Measurements from ENCODE around the gene DVL3. TPM values are rescaled to one million over a fixed set of nuclear protein-coding genes. Genes with fewer than 3 reads are reported as not detected.

Gene DVL3
- total RNA-seq, 1 donor from 2014 or later, result 213 TPM

- Mint-ChIP-seq H3K9me3 (ENCODE audit: unreplicated experiment) (peaks cover 9% of the 10 kb centered on the region), H3K4me1 (ENCODE audit: low read depth, unreplicated experiment) (peaks cover 13% of the 10 kb centered on the region), H3K4me3 (ENCODE audit: unreplicated experiment) (peak overlapping the region; percentile 99), H3K27ac (ENCODE audit: unreplicated experiment) (peak overlapping the region; percentile 87), H3K36me3 (ENCODE audit: unreplicated experiment) (peaks cover 4% of the 10 kb centered on the region), H3K27me3 (ENCODE audit: unreplicated experiment) (peaks cover 3% of the 10 kb centered on the region)
- no peak for TF ChIP-seq CTCF (IDR thresholded peaks at IDR 0.05; ENCODE audit: partially characterized antibody, unreplicated experiment)
- no peak for DNase-seq
Measured at GRCh38 chr3:184186902-184187207, 31.7 kb downstream of the DVL3 start.

GRCh38 chr3:184188080-184188479 is 32.9 kb downstream of the DVL3 start:
- no peak for DNase-seq
- H3K27ac Mint-ChIP-seq (ENCODE audit: unreplicated experiment), result no peak overlapping the region
- H3K27me3 Mint-ChIP-seq (ENCODE audit: unreplicated experiment), result peaks cover 3% of the 10 kb centered on the region
- H3K9me3 Mint-ChIP-seq (ENCODE audit: unreplicated experiment), result peaks cover 9% of the 10 kb centered on the region
- H3K4me1 Mint-ChIP-seq (ENCODE audit: low read depth, unreplicated experiment), result peaks cover 13% of the 10 kb centered on the region
- peak overlapping the region; percentile 14 for H3K4me3 Mint-ChIP-seq (ENCODE audit: unreplicated experiment)
- H3K36me3 Mint-ChIP-seq (ENCODE audit: unreplicated experiment), result peaks cover 4% of the 10 kb centered on the region
- no peak for TF ChIP-seq CTCF (IDR thresholded peaks at IDR 0.05; ENCODE audit: partially characterized antibody, unreplicated experiment)

- Mint-ChIP-seq H3K36me3 (ENCODE audit: unreplicated experiment) (peaks cover 7% of the 10 kb centered on the region), H3K27me3 (ENCODE audit: unreplicated experiment) (peaks cover 2% of the 10 kb centered on the region), H3K9me3 (ENCODE audit: unreplicated experiment) (peaks cover 6% of the 10 kb centered on the region), H3K4me1 (ENCODE audit: low read depth, unreplicated experiment) (peaks cover 13% of the 10 kb centered on the region), H3K4me3 (ENCODE audit: unreplicated experiment) (no peak overlapping the region), H3K27ac (ENCODE audit: unreplicated experiment) (no peak overlapping the region)
- DNase-seq, result no peak
- no peak for TF ChIP-seq CTCF (IDR thresholded peaks at IDR 0.05; ENCODE audit: partially characterized antibody, unreplicated experiment)
Measured at GRCh38 chr3:184189421-184189820, 34.2 kb downstream of the DVL3 start.

- no peak for DNase-seq
- no peaks in the 10 kb centered on the region for H3K9me3 Mint-ChIP-seq (ENCODE audit: unreplicated experiment)
- no peak overlapping the region for H3K27ac Mint-ChIP-seq (ENCODE audit: unreplicated experiment)
- H3K36me3 Mint-ChIP-seq (ENCODE audit: unreplicated experiment), result peaks cover 4% of the 10 kb centered on the region
- peaks cover 2% of the 10 kb centered on the region for H3K27me3 Mint-ChIP-seq (ENCODE audit: unreplicated experiment)
- TF ChIP-seq CTCF (IDR thresholded peaks at IDR 0.05; ENCODE audit: partially characterized antibody, unreplicated experiment), result no peak
- H3K4me1 Mint-ChIP-seq (ENCODE audit: low read depth, unreplicated experiment), result no peaks in the 10 kb centered on the region
- no peak overlapping the region for H3K4me3 Mint-ChIP-seq (ENCODE audit: unreplicated experiment)
Measured at GRCh38 chr3:184192889-184193288, 37.7 kb downstream of the DVL3 start.

GRCh38 chr3:184193991-184194539 is 38.9 kb downstream of the DVL3 start:
- Mint-ChIP-seq H3K4me3 (ENCODE audit: unreplicated experiment) (no peak overlapping the region), H3K36me3 (ENCODE audit: unreplicated experiment) (peaks cover 4% of the 10 kb centered on the region), H3K27me3 (ENCODE audit: unreplicated experiment) (peaks cover 2% of the 10 kb centered on the region), H3K4me1 (ENCODE audit: low read depth, unreplicated experiment) (no peaks in the 10 kb centered on the region), H3K9me3 (ENCODE audit: unreplicated experiment) (no peaks in the 10 kb centered on the region), H3K27ac (ENCODE audit: unreplicated experiment) (no peak overlapping the region)
- TF ChIP-seq CTCF (IDR thresholded peaks at IDR 0.05; ENCODE audit: partially characterized antibody, unreplicated experiment), result no peak
- DNase-seq, result no peak

Measured in glutamatergic neuron (in vitro differentiated cells).